ENCODE data around the gene UBE3B. TPM values are rescaled to one million over a fixed set of nuclear protein-coding genes. Genes with fewer than 3 reads are reported as not detected.

Gene UBE3B
- polyA plus RNA-seq, 1 experiment: 42.8 TPM

DNA sequence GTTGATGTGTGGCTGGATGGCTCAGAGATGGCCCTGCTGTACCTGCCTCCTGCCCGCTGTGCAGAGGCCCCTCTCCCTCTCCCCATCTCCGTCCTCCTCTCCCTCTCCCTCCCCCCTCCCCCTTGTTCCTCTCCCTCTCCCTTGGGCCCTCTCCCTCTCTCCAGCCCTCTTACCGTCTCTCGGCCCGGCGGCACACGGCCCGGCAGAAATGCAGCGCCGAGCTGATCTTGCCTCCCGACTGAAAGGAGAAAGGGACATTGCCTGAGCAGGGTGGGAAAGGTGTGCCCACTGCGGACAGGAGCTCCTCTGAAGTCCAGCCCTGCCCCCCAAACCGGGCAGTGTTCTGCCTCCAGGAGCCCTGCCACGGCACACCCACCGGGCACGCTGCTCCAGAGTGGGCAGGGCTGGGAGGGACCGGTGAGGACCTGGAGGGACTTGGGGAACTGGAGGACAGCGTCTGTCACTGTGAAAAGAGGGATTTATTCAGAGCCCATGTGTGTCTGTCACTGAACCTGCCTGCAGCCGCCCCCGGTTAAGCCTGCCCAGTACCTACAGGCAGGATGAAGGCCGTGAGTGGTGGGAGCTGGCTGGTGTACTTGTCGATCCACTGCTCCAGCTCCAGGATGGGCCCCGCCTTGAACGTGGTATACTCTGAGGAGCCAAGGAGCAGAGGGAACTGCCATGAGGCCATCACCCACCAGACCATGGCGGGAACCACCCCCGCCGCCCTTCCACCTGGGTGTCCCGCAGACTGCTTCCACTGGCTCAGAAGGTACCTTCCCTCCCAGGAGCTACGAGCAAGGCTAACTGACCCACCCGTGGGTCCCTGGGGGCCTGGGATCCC, 83.7 kb downstream of the UBE3B start:
- H3K27ac ChIP-seq (ENCODE audit: low read depth, low read length): no peak overlapping the region
- no peak for DNase-seq (ENCODE audit: low read depth, low spot score)
- no peaks in the 10 kb centered on the region for H3K27me3 ChIP-seq (ENCODE audit: control insufficient read depth, insufficient read depth, low read length)
- H3K4me3 ChIP-seq (ENCODE audit: low read depth, low read length): no peak overlapping the region
- POLR2A ChIA-PET: interaction anchor here (0.5 kb wide), 1 partner anchor 1058 kb away, joined by 7 read pairs; no protein-coding TSS in a partner anchor
- no peak for TF ChIP-seq CTCF (IDR thresholded peaks at IDR 0.05; ENCODE audit: low read depth, low read length)
- CTCF ChIA-PET: interaction anchor here (0.9 kb wide), 1 partner anchor 42 kb away, joined by 3 read pairs; no protein-coding TSS in a partner anchor
- peaks cover 3% of the 10 kb centered on the region; the same call in 1 of the 2 replicates for H3K9me3 ChIP-seq (ENCODE audit: control insufficient read depth, insufficient read depth, low read length)

DNA sequence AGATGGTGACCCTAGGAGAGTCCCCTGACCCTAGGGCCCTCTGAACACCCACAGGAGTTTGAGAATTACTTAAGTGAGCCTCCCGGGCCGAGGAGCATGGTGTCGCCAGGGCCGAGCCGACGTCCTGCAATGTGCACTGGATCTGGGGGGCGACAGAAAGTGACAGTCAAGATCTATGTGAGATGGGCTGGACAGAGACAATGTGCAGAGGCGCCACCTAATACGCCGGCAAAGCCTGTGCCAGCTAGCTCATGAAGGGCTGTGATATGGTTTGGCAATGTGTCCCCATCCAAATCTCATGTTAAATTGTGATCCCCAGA, 84.2 kb downstream of the UBE3B start:
- ChIA-PET CTCF (no interaction called here), POLR2A (no interaction called here)
- H3K4me3 ChIP-seq (ENCODE audit: low read depth, low read length): no peak overlapping the region
- H3K9me3 ChIP-seq (ENCODE audit: control insufficient read depth, insufficient read depth, low read length): peaks cover 3% of the 10 kb centered on the region; the same call in 1 of the 2 replicates
- H3K27ac ChIP-seq (ENCODE audit: low read depth, low read length): no peak overlapping the region
- H3K27me3 ChIP-seq (ENCODE audit: control insufficient read depth, insufficient read depth, low read length): no peaks in the 10 kb centered on the region
- no peak for DNase-seq (ENCODE audit: low read depth, low spot score)
- no peak for TF ChIP-seq CTCF (IDR thresholded peaks at IDR 0.05; ENCODE audit: low read depth, low read length)

GRCh38 chr12:109562871-109563270, 85.4 kb downstream of the UBE3B start:
- no peak for DNase-seq (ENCODE audit: low read depth, low spot score)
- TF ChIP-seq CTCF (IDR thresholded peaks at IDR 0.05; ENCODE audit: low read depth, low read length): no peak
- peaks cover 3% of the 10 kb centered on the region; the same call in 1 of the 2 replicates for H3K9me3 ChIP-seq (ENCODE audit: control insufficient read depth, insufficient read depth, low read length)
- no peak overlapping the region for H3K27ac ChIP-seq (ENCODE audit: low read depth, low read length)
- H3K27me3 ChIP-seq (ENCODE audit: control insufficient read depth, insufficient read depth, low read length): no peaks in the 10 kb centered on the region
- ChIA-PET CTCF (no interaction called here), POLR2A (no interaction called here)
- no peak overlapping the region for H3K4me3 ChIP-seq (ENCODE audit: low read depth, low read length)

GRCh38 chr12:109563291-109564284, 86.2 kb downstream of the UBE3B start:
- no peak for DNase-seq (ENCODE audit: low read depth, low spot score)
- Histone ChIP-seq H3K27me3 (ENCODE audit: control insufficient read depth, insufficient read depth, low read length) (no peaks in the 10 kb centered on the region), H3K9me3 (ENCODE audit: control insufficient read depth, insufficient read depth, low read length) (peaks cover 3% of the 10 kb centered on the region; the same call in 1 of the 2 replicates), H3K27ac (ENCODE audit: low read depth, low read length) (no peak overlapping the region), H3K4me3 (ENCODE audit: low read depth, low read length) (no peak overlapping the region)
- CTCF ChIA-PET: no interaction called here
- POLR2A ChIA-PET: no interaction called here
- TF ChIP-seq CTCF (IDR thresholded peaks at IDR 0.05; ENCODE audit: low read depth, low read length): no peak

All from AG04450 (cell line).